Body of pancreas (tissue), 4 donors: Measurements from ENCODE around the gene RIC8A.

Source experiments
- POLR2A ChIP-seq, 3 donors: fragments of 450-650 bp; IDR thresholded peaks; one replicate each; pipeline ENCODE4 v1.6.1; 2016; ENCODE audit warnings: antibody characterized with exemption in 3 of 3, mild to moderate bottlenecking in 2 of 3
- TF ChIP-seq, protein P1 (sequence below), 7 experiments: fragments of 450-650 bp in 4 of 7; fragments of 200-600 bp in 3 of 7; sonication (generic) in 3 of 7; IDR thresholded peaks; one replicate each; pipeline ENCODE4 v1.5.1; 2016 to 2019; ENCODE audit warnings: antibody characterized with exemption in 7 of 7

DNA sequence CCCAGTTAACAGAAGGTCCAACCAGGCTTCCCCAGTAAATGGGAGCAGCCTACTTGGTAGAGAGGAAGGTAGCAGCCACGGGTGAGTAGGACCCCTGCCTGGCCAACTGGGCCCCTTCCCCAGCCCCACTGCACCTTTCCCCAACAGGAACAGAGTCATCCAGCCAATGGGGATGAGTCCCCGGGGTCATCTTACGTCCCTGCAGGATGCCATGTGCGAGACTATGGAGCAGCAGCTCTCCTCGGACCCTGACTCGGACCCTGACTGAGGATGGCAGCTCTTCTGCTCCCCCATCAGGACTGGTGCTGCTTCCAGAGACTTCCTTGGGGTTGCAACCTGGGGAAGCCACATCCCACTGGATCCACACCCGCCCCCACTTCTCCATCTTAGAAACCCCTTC lies 6.6 kb downstream of the RIC8A start:
- TF ChIP-seq POLR2A (IDR thresholded peaks at IDR 0.05) = no peak
- TF ChIP-seq, protein P1, sequence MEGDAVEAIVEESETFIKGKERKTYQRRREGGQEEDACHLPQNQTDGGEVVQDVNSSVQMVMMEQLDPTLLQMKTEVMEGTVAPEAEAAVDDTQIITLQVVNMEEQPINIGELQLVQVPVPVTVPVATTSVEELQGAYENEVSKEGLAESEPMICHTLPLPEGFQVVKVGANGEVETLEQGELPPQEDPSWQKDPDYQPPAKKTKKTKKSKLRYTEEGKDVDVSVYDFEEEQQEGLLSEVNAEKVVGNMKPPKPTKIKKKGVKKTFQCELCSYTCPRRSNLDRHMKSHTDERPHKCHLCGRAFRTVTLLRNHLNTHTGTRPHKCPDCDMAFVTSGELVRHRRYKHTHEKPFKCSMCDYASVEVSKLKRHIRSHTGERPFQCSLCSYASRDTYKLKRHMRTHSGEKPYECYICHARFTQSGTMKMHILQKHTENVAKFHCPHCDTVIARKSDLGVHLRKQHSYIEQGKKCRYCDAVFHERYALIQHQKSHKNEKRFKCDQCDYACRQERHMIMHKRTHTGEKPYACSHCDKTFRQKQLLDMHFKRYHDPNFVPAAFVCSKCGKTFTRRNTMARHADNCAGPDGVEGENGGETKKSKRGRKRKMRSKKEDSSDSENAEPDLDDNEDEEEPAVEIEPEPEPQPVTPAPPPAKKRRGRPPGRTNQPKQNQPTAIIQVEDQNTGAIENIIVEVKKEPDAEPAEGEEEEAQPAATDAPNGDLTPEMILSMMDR (IDR thresholded peaks at IDR 0.05) = no peak
